ENCODE measurements around the gene GDPD3.

The GDPD3 gene

DNA sequence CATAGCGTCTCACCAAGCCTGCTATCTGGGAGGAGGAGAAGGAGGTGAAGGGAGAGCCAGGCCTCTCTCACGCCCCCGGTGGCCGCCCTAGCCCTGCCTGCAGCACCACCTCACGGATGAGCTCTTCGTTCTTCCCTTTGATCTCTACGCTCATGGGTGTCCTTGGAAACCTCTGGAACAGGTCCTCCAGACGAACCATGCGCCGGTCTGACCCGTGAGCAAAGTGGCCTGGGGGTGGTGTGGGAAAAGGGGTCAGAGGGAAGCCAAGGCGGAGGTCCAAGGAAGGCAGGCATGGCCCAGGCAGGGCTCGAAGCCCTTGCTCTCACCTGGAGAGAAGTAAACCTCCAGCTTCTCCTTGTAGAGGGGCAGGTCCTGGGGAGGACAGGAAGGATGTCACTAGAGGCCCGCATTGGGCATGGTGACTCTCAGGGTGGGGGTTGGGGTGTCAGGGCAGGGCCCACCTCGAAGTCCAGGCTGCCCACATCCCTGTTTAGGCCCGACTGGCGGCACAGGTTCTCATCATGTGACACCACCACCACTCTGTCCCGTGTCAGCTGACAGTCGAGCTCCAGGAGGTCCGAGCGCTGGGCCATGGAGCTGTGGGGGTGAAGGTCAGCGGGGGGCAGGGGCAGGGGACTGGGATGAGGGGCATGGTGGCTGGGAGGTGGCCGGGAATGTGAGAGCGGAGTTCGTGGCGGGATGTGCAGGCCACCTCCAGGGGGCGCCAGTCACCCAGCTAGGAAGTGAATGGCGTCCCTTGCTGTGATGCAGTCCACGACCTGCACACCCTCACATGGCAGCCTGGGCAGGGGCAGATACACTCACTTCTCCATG is 923 bp downstream of the GDPD3 start:
- peak; percentile 57 to 76 for DNase-seq
- peaks cover 53 to 96% (median 85%) of the 10 kb centered on the region in 3 donors for H3K36me3 ChIP-seq
- intact Hi-C loops (cut with DNase I; ENCODE audit: low total_unique reads): no loop called here

DNA sequence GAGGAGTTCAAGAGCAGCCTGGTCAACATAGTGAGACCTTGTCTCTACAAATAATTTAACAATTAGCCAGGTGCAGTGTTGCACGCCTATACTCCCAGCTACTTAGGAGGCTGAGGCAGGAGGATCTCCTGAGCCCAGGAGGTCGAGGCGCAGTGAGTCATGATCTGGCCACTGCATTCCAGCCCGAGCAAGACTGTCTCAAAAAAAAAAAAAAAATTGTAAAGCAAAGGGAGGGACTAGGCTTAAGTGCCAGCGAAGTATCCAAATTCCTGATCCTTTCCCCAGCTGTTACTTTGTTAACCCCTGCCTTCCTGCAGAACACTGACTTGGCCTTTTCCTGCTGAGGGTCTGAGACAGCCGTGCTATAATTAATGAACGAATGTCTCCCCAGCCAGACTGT is 2.7 kb downstream of the GDPD3 start:
- Histone ChIP-seq H3K36me3 (peaks cover 42 to 93% (median 81%) of the 10 kb centered on the region in 3 donors), H3K9me3 (no peaks in the 10 kb centered on the region), H3K27me3 (no peaks in the 10 kb centered on the region), H3K4me3 (no peak overlapping the region), H3K4me1 (peaks cover 0 to 7% (median 0%) of the 10 kb centered on the region in 4 donors), H3K27ac (no peak overlapping the region)
- DNase-seq: no peak
- intact Hi-C loops (cut with DNase I; ENCODE audit: low total_unique reads): no loop called here
- TF ChIP-seq, protein P1, sequence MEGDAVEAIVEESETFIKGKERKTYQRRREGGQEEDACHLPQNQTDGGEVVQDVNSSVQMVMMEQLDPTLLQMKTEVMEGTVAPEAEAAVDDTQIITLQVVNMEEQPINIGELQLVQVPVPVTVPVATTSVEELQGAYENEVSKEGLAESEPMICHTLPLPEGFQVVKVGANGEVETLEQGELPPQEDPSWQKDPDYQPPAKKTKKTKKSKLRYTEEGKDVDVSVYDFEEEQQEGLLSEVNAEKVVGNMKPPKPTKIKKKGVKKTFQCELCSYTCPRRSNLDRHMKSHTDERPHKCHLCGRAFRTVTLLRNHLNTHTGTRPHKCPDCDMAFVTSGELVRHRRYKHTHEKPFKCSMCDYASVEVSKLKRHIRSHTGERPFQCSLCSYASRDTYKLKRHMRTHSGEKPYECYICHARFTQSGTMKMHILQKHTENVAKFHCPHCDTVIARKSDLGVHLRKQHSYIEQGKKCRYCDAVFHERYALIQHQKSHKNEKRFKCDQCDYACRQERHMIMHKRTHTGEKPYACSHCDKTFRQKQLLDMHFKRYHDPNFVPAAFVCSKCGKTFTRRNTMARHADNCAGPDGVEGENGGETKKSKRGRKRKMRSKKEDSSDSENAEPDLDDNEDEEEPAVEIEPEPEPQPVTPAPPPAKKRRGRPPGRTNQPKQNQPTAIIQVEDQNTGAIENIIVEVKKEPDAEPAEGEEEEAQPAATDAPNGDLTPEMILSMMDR (IDR thresholded peaks at IDR 0.05): no peak

More for the DNA sequence above, 923 bp downstream of the GDPD3 start:
- peaks cover 0 to 7% (median 0%) of the 10 kb centered on the region in 4 donors for H3K4me1 ChIP-seq
- no peak overlapping the region for H3K27ac ChIP-seq
- H3K4me3 ChIP-seq: no peak overlapping the region
- H3K9me3 ChIP-seq: no peaks in the 10 kb centered on the region
- no peaks in the 10 kb centered on the region for H3K27me3 ChIP-seq
- TF ChIP-seq, protein P1 (IDR thresholded peaks at IDR 0.05): peak; percentile 60 to 68

DNA sequence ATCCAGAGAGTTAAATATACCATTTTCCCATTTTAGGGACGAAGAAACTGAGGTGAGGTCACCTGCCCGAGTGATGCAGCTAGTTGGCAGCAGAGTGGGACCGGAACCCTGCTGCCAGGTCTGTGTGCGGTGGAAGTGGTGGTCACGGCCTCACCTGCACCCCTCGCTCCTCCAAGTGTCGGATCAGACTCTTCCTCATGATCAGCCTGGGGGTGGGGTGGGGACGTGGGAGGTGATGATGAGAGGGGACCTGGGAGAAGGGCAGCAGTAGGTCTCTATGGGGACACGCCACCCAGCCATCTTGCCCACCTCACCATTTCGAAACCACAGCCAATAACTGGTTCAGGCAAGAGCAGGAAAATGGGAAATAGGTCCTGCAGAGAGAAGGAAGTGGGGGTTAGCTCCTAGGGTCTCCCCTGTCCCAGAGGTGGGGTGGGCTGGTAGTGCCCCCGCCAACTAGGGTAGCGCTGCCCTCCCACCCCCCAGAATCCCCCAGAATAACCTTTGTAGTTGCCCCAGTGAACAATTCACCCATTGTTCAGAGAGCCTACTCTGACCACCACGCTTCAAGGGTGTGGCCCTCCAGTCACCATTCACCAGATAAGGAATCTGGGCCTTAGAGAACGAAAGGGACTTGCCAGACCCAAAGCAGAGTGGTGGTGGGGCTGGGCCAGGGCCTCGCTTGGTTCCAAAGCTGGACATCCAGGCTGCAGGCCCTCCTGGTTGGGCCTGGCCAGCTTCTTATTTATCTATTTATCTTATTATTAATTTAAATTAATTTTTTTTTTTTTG is 5.1 kb downstream of the GDPD3 start:
- TF ChIP-seq, protein P1 (IDR thresholded peaks at IDR 0.05): no peak
- intact Hi-C loops (cut with DNase I; ENCODE audit: low total_unique reads): no loop called here
- peaks cover 0 to 3% (median 0%) of the 10 kb centered on the region in 4 donors for H3K4me1 ChIP-seq
- no peak overlapping the region for H3K4me3 ChIP-seq
- H3K27ac ChIP-seq: no peak overlapping the region
- H3K9me3 ChIP-seq: no peaks in the 10 kb centered on the region
- H3K36me3 ChIP-seq: peaks cover 33 to 84% (median 72%) of the 10 kb centered on the region in 3 donors
- DNase-seq: no peak
- H3K27me3 ChIP-seq: no peaks in the 10 kb centered on the region

DNA sequence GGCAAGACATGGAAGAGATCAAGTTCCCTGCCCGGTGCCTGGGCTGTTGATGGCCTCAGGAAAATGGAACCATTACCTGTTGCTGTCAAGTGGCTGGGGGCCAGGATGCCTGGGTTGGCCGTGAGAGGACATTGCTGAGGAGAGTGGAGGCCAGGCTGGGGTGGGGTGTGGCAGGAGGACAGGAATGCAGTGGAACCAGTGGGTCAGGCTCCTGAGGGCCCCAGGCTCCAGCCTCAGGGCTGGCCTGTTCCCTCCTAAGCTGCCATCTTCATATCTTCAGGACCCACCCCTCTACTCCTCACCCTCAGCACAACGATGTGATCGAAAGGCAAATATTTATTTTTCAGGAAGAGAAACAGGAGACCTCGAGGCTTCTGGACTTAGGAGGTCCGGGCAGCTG is 8.8 kb downstream of the GDPD3 start:
- no peak overlapping the region for H3K4me3 ChIP-seq
- H3K36me3 ChIP-seq: peaks cover 15 to 47% (median 39%) of the 10 kb centered on the region in 3 donors
- H3K27me3 ChIP-seq: no peaks in the 10 kb centered on the region
- intact Hi-C loops (cut with DNase I; ENCODE audit: low total_unique reads): no loop called here
- no peak overlapping the region for H3K27ac ChIP-seq
- TF ChIP-seq, protein P1 (IDR thresholded peaks at IDR 0.05): no peak
- H3K4me1 ChIP-seq: no peaks in the 10 kb centered on the region
- H3K9me3 ChIP-seq: no peaks in the 10 kb centered on the region
- no peak for DNase-seq

DNA sequence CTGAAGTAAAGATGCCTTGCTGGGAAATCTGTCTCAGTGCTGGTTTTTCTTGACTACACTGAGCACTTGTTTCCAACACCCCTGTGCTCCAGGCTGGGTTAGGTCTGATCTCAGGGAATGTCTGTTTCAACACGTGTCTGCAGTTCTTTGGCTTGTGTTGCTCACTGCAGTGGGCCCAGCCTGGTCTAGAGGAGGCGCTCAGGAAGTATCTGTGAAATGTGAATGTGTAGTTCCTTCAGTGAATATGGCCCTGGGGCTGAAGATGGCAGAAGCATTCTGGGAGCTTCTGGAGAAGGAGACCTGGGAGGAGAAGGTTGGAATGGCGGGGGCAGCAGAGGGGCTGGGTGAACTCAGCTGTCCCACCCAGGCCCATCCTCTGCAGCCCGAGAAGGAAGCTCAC is 9.2 kb downstream of the GDPD3 start:
- Histone ChIP-seq H3K4me1 (no peaks in the 10 kb centered on the region), H3K27me3 (no peaks in the 10 kb centered on the region), H3K36me3 (peaks cover 15 to 44% (median 39%) of the 10 kb centered on the region in 3 donors), H3K4me3 (no peak overlapping the region), H3K9me3 (no peaks in the 10 kb centered on the region), H3K27ac (no peak overlapping the region)
- TF ChIP-seq, protein P1 (IDR thresholded peaks at IDR 0.05): no peak
- no peak for DNase-seq
- intact Hi-C loops (cut with DNase I; ENCODE audit: low total_unique reads): no loop called here
